ENCODE data around the gene DYRK1A.
"Not testable (repeated sequence)": the region's sequence is repeated elsewhere in the genome, so short reads cannot be mapped to it uniquely, and the experiment has no call there.

Gene DYRK1A

DNA sequence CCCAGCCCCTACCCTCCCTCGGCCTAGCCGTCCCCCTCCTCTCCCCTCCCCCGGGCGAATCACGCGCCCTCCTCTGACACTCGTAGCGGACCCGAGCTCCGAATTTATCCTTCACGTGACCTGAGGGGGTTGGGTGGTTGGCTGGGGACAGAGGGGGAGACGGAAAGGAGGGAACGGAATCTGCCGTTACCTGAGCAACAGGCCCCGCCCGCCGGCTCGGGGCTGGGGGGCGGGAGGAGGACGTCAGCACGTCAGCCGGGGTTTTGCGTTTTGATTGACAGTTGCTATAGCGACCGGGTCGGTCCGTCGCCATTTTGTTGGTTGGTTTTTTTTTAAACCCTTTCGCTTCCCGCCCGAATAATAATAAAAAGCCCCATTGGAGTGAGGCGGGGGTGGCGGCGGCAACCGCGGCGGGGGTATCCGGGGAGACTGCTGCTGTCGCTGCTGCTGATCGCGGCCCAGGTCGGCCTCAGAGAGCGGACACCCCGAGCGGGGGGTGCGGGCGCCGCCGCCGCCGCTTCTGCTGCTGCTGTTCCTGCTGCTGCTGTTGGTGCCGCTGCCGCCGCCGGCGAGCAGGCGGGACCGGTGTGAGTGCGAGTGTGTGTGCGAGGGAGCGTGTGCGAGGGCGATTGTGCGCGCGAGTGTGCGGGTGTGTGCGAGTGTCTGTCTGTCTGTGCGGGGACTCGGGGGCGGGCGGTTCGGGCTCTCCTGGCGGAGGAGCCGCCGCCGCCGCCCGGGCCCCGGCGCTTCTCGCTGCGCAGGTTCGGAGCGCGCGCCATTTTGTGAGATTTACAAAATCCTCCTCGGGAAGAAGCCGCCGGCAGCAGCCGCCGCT, at the start of gene DYRK1A:
TSS of gene DYRK1A (plus strand) at position 292 of the 835 bp plus-strand sequence. CDS start 53,602 bp downstream, outside the sequence.
- peak; percentile 99 for DNase-seq

DNA sequence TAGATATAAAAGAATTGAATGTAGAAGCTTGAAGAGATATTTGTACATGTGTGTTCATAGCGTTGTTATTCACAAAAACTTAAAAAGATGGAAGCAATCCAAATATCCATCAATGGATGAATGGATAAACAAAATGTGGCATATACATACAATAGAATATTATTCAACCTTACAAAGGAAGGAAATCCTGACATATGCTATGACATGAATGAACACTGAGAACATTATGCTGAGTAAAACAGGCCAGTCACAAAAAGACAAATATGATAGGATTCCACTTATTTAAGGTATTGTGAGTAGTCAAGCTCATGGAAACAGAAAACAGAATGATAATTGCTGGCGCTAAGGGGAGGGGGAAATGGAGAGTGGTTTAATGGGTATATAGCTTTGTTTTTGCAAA, 47.0 kb upstream of the DYRK1A start:
- DNase-seq = no peak

- no peak for DNase-seq
Observed at GRCh38 chr21:37322084-37322483, 44.5 kb upstream of the DYRK1A start.

- DNase-seq = no peak
Observed at GRCh38 chr21:37324558-37324957, 42.0 kb upstream of the DYRK1A start.

- DNase-seq = not testable (repeated sequence)
Observed at GRCh38 chr21:37328147-37328546, 38.4 kb upstream of the DYRK1A start.

DNA sequence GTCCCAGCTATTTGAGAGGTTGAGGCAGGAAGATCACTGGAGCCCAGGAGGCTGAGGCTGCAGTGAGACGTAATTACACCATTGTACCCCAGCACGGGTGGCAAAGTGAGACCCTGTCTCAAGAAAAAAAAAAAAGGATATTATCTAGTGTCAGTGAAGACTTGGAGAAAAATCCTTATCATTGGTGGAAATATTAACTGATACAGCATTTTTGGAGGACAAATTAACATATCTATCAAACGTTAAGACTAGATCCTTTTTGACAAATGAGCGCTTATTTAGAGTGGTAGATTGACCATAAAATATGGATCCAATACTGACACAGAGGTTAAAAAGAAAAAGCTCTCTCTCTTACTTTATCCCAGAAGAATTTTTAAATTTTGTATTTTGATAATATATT, 35.2 kb upstream of the DYRK1A start:
- DNase-seq = no peak

DNA sequence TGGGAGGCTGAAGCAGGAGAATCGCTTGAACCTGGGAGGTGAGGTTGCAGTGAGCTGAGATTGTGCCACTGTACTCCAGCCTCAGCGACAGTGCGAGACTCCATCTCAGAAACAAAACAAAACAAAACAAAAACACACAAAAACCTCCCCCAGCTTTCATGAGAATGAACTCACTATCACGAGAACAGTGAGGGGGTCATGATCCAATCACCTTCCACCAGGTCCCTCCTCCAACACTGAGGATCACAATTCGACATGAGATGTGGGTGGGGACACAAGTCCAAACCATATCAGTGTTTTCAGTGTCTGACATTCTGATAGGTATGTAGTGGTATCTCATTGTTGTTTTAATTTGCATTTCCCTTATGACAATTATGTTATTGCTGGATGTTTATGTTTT, 31.5 kb upstream of the DYRK1A start:
- DNase-seq = no peak

GRCh38 chr21:37337179-37337578, 29.4 kb upstream of the DYRK1A start:
- no peak for DNase-seq

DNA sequence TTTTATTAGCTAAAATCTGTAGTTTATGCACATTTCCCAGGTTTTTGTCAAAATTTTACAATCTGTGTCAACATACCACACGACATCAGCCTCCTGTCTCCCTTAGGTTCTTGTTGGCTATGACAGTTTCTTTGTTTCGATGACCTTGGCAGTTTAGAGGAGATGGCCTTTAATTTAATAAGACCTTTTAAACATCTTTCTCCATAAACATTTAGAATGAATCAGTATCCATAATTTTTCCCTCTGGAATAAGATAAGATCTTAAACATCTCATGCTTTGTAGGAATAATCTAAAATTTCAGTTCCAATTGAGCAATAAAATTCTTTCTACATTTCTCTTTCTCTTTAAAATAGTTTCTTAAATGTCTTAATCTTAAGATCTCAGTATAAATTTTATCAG, 28.7 kb upstream of the DYRK1A start:
- no peak for DNase-seq

DNA sequence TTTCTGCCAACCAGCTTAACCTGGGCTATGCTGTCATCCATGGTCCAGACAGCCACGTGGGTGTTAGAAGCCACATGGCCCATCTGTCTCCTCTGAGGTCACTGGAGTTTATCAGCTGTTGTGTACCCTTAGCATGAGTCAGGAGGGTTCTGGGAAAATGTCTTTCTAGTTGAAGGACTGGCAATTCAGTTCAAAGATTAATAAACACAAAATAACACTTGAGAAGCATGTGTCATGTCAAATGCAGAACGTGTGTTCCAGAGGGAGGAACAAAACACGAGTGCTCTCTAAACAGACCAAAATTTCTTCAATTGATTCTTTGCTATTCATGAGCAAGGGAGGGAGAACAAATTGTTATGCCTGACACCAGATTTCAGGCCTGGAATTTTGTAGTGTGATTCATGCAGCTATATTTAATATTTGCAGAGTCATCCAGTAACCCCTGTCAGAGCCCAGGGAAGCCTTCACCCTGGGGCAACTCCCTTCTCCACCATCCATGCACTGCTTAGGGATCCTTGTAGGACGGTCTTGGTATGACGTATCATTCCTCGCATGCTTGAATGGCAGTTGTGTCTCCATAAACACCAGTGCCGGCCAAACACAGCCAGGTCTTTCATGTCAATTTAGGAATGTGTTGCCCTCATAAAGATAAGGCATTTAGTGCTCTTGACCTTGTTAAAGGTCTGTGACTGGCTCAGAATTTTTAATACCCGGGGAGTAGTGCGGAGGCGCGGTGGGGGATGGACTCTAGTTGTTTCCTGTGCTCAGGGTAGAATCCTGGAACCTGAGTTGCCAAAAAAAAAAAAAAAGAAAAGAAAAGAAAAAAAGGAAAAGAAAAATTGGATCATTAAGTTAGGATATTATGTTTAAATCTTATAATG, 27.7 kb upstream of the DYRK1A start:
- no peak for DNase-seq

DNA sequence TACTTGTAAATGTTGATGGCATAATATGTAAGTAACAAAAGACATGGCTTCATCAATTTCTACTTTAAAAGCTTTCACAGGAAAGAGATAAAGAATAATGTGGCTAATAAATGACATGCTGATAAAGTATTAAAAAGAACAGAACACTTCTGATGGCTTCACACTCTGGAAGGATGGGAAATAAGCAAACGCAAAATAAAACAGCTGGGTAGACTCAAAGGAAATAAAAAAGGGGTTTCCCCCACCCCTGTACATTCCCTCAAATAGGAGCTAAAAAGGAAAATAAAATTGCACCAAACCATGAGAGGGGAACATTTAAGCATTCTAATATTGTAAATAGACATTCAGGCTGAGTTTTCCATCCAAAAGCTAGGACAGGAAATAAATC, 27.0 kb upstream of the DYRK1A start:
- DNase-seq = no peak

- no peak for DNase-seq
Observed at GRCh38 chr21:37341254-37341960, 25.2 kb upstream of the DYRK1A start.

DNA sequence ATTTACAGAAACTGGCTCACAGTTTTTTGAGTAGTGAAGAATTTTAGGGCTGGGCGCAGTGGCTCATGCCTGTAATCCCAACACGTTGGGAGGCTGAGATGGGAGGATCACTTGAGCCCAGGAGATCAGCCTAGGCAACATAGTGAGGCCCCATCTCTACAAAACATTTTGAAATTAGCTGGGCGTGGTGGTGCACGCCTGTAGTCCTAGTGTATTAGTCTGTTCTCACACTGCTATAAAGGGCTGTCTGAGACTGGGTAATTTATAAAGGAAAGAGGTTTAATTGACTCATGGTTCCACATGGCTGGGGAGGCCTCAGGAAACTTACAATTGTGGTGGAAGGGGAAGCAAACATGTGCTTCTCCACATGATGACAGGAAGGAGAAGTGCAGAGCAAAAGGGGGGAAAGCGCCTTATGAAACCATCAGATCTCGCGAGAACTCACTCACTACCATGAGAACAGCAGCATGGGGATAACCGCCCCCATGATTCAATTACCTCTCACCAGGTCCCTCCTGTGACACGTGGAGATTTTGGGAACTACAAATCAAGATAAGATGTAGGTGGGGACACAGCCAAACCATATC, 24.4 kb upstream of the DYRK1A start:
- DNase-seq = no peak

- DNase-seq = no peak
Observed at GRCh38 chr21:37346841-37347430, 19.6 kb upstream of the DYRK1A start.

GRCh38 chr21:37348664-37349063, 17.9 kb upstream of the DYRK1A start:
- DNase-seq = peak; percentile 15

- DNase-seq = no peak
Observed at GRCh38 chr21:37350472-37350871, 16.1 kb upstream of the DYRK1A start.

DNA sequence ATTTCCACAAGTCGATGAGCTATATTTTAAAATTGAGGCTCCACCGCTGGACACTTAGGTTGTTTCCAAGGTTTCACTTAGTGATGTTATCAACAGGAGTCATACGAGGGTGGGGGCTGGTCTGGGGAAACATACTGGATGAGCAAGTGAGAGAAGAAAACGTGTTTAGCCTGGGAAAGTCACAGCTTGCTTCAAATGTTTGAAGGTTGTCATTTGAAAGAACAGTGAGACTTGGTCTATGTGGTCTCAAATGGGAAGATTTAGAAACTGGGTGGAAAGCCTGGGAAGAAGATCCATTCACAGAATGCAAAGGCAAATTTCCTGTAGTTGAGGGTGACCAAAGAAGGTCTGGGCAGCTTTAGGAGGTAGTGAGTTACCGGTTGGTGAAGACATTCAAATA, 9.9 kb upstream of the DYRK1A start:
- DNase-seq = no peak

DNA sequence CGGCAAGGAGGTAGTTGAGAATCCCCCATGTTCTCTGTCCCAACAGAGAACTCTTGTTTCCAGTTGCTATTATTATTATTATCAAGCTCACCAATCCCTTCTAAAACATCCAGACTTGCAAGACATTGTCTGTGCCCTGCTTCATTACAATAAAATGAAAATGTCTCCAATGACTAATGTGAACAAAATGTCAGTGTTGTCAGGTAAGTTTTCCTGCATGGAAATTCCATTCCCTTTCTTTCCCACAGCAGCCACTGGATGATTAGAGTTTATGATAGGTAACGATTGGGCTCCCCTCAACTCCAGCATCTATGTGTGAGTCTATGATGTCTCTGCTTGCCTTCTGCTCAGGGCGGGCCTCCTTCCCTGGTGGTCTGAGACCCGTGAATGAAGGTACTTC, 8.9 kb upstream of the DYRK1A start:
- no peak for DNase-seq

DNA sequence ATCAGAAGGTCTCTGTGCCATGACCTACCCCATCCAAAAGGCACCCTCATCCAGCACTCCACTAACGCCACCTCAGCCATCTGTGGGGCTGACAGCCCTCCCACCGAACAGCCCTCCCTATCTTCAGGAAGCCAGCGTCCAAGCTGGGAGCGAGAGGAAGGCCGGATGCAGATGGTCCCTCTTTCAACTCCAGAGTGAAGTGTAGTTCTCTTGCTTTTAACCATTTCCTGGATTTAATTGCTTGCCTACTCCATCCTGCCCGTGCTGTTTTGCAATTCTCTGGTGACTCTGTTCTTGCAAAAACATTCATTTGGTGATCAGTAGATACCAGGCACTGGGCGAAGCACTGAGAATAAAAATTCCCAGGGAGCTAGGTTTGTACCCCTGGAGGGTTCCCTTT, 8.2 kb upstream of the DYRK1A start:
- no peak for DNase-seq

- DNase-seq = no peak
Observed at GRCh38 chr21:37363936-37364335, 2.6 kb upstream of the DYRK1A start.

- no peak for DNase-seq
Observed at GRCh38 chr21:37364722-37365121, 1.9 kb upstream of the DYRK1A start.
